WTC11 (cell line): ENCODE results near the gene SYNE4.

Experiments used
- ATF3 ChIP-seq: sonication (generic); formaldehyde crosslinking; conservative IDR thresholded peaks from 2 replicates; pipeline ENCODE4 v1.8.1; 2022; ENCODE audit warnings: mild to moderate bottlenecking, missing genetic modification reagents
- CTCF ChIP-seq: fragments of 200-600 bp; IDR thresholded peaks from 2 replicates; pipeline ENCODE4 v1.8.0; 2022; ENCODE audit warnings: antibody characterized with exemption
- ESRRA ChIP-seq: sonication (generic); formaldehyde crosslinking; IDR thresholded peaks from 2 replicates; pipeline ENCODE4 v1.8.1; 2022; ENCODE audit warnings: mild to moderate bottlenecking, missing genetic modification reagents, borderline replicate concordance
- FOXP1 ChIP-seq: sonication (generic); formaldehyde crosslinking; IDR thresholded peaks from 2 replicates; pipeline ENCODE4 v1.8.0; 2022; ENCODE audit warnings: missing genetic modification reagents, mild to moderate bottlenecking, moderate library complexity, borderline replicate concordance
- HMGA2 ChIP-seq: fragments of 250-450 bp; sonication (Bioruptor Pico); IDR thresholded peaks from 2 replicates; pipeline ENCODE4 v1.4.0; 2021; ENCODE audit warnings: mild to moderate bottlenecking, moderate library complexity
- NFE2L1 ChIP-seq: sonication (generic); formaldehyde crosslinking; IDR thresholded peaks from 2 replicates; pipeline ENCODE4 v1.8.1; 2023; ENCODE audit warnings: missing genetic modification reagents
- NFYB ChIP-seq: sonication (generic); formaldehyde crosslinking; conservative IDR thresholded peaks from 2 replicates; pipeline ENCODE4 v1.8.0; 2022; ENCODE audit warnings: low read depth, missing genetic modification reagents
- SP1 ChIP-seq: sonication (generic); formaldehyde crosslinking; conservative IDR thresholded peaks from 2 replicates; pipeline ENCODE4 v1.8.1; 2022; ENCODE audit warnings: missing genetic modification reagents
- TEAD4 ChIP-seq: sonication (generic); formaldehyde crosslinking; IDR thresholded peaks from 2 replicates; pipeline ENCODE4 v1.8.0; 2022; ENCODE audit warnings: mild to moderate bottlenecking, missing genetic modification reagents
- ZNF121 ChIP-seq: sonication (generic); formaldehyde crosslinking; IDR thresholded peaks from 2 replicates; pipeline ENCODE4 v1.8.0; 2023; ENCODE audit warnings: missing genetic modification reagents
- ZNF138 ChIP-seq: sonication (generic); formaldehyde crosslinking; conservative IDR thresholded peaks from 2 replicates; pipeline ENCODE4 v1.8.1; 2022; ENCODE audit warnings: mild to moderate bottlenecking, moderate library complexity, missing genetic modification reagents

- no peak for TF ChIP-seq CTCF
- no peak for TF ChIP-seq NFE2L1 (CRISPR knock-in tag)
- TF ChIP-seq ZNF138 (CRISPR knock-in tag) = no peak
- TF ChIP-seq ZNF121 (CRISPR knock-in tag) = no peak
- TF ChIP-seq ATF3 (CRISPR knock-in tag) = no peak
- no peak for TF ChIP-seq TEAD4 (CRISPR knock-in tag)
- no peak for TF ChIP-seq FOXP1
- no peak for TF ChIP-seq ESRRA
- no peak for TF ChIP-seq HMGA2 (CRISPR knock-in tag)
- no peak for TF ChIP-seq SP1 (CRISPR knock-in tag)
- no peak for TF ChIP-seq NFYB (CRISPR knock-in tag)
These were observed 10.6 kb upstream of the SYNE4 start for GRCh38 chr19:36019061-36019670.
